AG04450 (cell line): Measurements from ENCODE around the gene TTLL6. TPM values are rescaled to one million over a fixed set of nuclear protein-coding genes. Genes with fewer than 3 reads are reported as not detected.

ENCODE experiments used
- CTCF ChIA-PET: fragments of 300-600, 350-600 bp; formaldehyde crosslinking; extraction: SDS; loops from one replicate; lab custom pipeline; 2022; ENCODE audit warnings: antibody characterized with exemption, inconsistent platforms; lab: Charles Lee
- POLR2A ChIA-PET: fragments of 350-600 bp; formaldehyde crosslinking; extraction: SDS; loops from one replicate; lab custom pipeline; 2021; ENCODE audit warnings: antibody characterized with exemption, inconsistent platforms; lab: Yijun Ruan, JAX
- DNase-seq: peaks from one replicate; pipeline ENCODE4 v3.0.0-alpha.2; 2011; ENCODE audit warnings: low read depth, low spot score
- H3K27ac ChIP-seq: one replicate; pipeline ENCODE4 v1.5.1; 2012; ENCODE audit warnings: low read depth, low read length, control low read depth
- H3K27me3 ChIP-seq: one replicate; pipeline ENCODE4 v1.6.0; 2012; ENCODE audit warnings: low read length; ENCODE audit not compliant: control insufficient read depth, insufficient read depth
- H3K4me3 ChIP-seq: 2 replicates; pipeline ENCODE4 v1.5.1; 2011; ENCODE audit warnings: mild to moderate bottlenecking, low read depth, low read length, control low read depth
- H3K9me3 ChIP-seq: 2 replicates; pipeline ENCODE4 v1.5.1; 2012; ENCODE audit warnings: low read length; ENCODE audit not compliant: control insufficient read depth, insufficient read depth
- polyA plus RNA-seq: library from polyadenylated mRNA; depleted of rRNA; stranded (reverse); fragments of >200 nt; gene quantifications from 2 replicates; pipeline ENCODE4 v1.2.3, GENCODE V29; 2011
- TF ChIP-seq, protein P1 (sequence below): IDR thresholded peaks from 2 replicates; pipeline ENCODE4 v1.5.1; 2011; ENCODE audit warnings: low read depth, low read length, control low read depth, inconsistent platforms

Gene TTLL6
- polyA plus RNA-seq, 1 experiment, result 0.04 TPM

- TF ChIP-seq, protein P1, sequence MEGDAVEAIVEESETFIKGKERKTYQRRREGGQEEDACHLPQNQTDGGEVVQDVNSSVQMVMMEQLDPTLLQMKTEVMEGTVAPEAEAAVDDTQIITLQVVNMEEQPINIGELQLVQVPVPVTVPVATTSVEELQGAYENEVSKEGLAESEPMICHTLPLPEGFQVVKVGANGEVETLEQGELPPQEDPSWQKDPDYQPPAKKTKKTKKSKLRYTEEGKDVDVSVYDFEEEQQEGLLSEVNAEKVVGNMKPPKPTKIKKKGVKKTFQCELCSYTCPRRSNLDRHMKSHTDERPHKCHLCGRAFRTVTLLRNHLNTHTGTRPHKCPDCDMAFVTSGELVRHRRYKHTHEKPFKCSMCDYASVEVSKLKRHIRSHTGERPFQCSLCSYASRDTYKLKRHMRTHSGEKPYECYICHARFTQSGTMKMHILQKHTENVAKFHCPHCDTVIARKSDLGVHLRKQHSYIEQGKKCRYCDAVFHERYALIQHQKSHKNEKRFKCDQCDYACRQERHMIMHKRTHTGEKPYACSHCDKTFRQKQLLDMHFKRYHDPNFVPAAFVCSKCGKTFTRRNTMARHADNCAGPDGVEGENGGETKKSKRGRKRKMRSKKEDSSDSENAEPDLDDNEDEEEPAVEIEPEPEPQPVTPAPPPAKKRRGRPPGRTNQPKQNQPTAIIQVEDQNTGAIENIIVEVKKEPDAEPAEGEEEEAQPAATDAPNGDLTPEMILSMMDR, result no peak
- peaks cover 99% of the 10 kb centered on the region for H3K27me3 ChIP-seq
- H3K9me3 ChIP-seq, result peaks cover 15% of the 10 kb centered on the region; the same call in 1 of the 2 replicates
- ChIA-PET CTCF (interaction anchor here (0.5 to 1.3 kb wide), 3 partner anchors 26 to 739 kb away, joined by 3 to 4 read pairs (median 3); no protein-coding TSS in a partner anchor), POLR2A (no interaction called here)
- H3K27ac ChIP-seq, result no peak overlapping the region
- no peak for DNase-seq
- no peak overlapping the region for H3K4me3 ChIP-seq
Measured at GRCh38 chr17:48749621-48750553, 67.1 kb downstream of the TTLL6 start.

- Histone ChIP-seq H3K27ac (no peak overlapping the region), H3K27me3 (peaks cover 97% of the 10 kb centered on the region), H3K4me3 (no peak overlapping the region), H3K9me3 (peaks cover 12% of the 10 kb centered on the region; the same call in 1 of the 2 replicates)
- ChIA-PET POLR2A (no interaction called here), CTCF (interaction anchor here (0.7 to 1.3 kb wide), 2 partner anchors 25 kb away, joined by 3 read pairs; no protein-coding TSS in a partner anchor)
- TF ChIP-seq, protein P1, result no peak
- no peak for DNase-seq
Measured at GRCh38 chr17:48748718-48749566, 68.1 kb downstream of the TTLL6 start.

DNA sequence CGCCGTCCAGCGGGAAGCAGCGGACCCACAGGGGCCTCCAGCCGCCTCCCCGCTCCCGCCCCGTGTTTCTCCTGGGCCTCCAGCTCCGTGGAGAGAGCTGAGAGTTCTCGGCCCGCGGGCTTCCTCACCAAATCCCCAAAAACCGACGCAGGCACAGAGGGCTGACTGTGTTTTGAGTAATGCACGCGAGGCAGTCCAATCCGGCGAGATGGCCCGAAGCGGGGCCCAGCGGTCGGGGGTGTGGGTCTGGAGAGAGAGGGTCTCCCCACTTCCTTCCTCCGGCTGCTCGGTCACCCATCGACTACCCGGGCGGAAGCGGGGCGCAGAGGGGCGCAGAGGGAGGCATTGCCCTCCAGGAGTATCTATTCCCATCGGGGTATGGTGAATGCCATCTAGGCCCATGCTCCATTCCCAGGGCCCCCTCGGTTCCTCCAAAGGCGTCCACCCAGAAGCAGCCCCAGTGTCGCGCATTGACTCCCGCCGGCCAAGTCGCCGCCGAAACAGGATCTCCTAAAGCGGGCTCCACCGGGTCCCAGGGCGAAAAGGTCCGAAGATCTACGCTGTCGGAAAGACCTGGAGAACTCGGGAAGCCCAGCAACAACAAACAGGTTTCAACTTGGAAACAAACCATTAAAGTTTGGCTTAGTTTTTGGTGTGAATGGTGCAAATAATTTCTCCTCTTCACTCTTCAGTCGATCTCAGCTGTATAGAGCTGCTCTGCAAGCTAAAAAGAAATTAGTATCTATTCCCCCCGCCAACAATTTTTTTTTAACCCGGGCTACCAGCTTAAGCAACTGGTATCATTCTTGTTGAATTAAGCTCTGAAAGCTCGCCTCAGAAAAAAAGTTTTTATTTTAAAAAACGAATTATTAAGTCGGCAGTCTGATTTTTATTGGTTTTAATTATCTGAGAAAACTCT, 69.3 kb downstream of the TTLL6 start:
- no peak overlapping the region for H3K27ac ChIP-seq
- TF ChIP-seq, protein P1, result no peak
- H3K9me3 ChIP-seq, result peaks cover 8% of the 10 kb centered on the region; the same call in 1 of the 2 replicates
- peaks cover 96% of the 10 kb centered on the region for H3K27me3 ChIP-seq
- no peak overlapping the region for H3K4me3 ChIP-seq
- DNase-seq, result no peak
- ChIA-PET POLR2A (no interaction called here), CTCF (interaction anchor here (0.7 kb wide), 1 partner anchor 24 kb away, joined by 3 read pairs; no protein-coding TSS in a partner anchor)

GRCh38 chr17:48746916-48747444, 70.0 kb downstream of the TTLL6 start:
- ChIA-PET POLR2A (no interaction called here), CTCF (no interaction called here)
- no peak overlapping the region for H3K4me3 ChIP-seq
- peaks cover 96% of the 10 kb centered on the region for H3K27me3 ChIP-seq
- DNase-seq, result no peak
- TF ChIP-seq, protein P1, result no peak
- H3K9me3 ChIP-seq, result peaks cover 6% of the 10 kb centered on the region; the same call in 1 of the 2 replicates
- H3K27ac ChIP-seq, result no peak overlapping the region
